Measurements from ENCODE around the gene GAL3ST2.
"Not testable (repeated sequence)": the region's sequence is repeated elsewhere in the genome, so short reads cannot be mapped to it uniquely, and the experiment has no call there.

GAL3ST2 gene

GRCh38 chr2:241816431-241817121 lies 40.0 kb downstream of the GAL3ST2 start:
- Histone ChIP-seq H3K27me3 (ENCODE audit: control insufficient read depth, insufficient read depth, low read length) (no peaks in the 10 kb centered on the region), H3K4me1 (ENCODE audit: control insufficient read depth, insufficient read depth, low read length) (peaks cover 2% of the 10 kb centered on the region; the same call in 1 of the 2 replicates), H3K4me3 (ENCODE audit: low read length) (no peak overlapping the region), H3K27ac (ENCODE audit: low read length) (no peak overlapping the region), H3K36me3 (ENCODE audit: control insufficient read depth, insufficient read depth, low read length) (no peaks in the 10 kb centered on the region; the same call in 1 of the 2 replicates), H3K9me3 (ENCODE audit: control insufficient read depth, insufficient read depth, low read length) (no peaks in the 10 kb centered on the region)
- no peak for DNase-seq (ENCODE audit: low read depth, low spot score)
- WGBS (ENCODE audit: insufficient coverage, insufficient read length) = no CpG with 5 or more reads among the region's 33 CpGs

GRCh38 chr2:241817126-241817820 lies 40.7 kb downstream of the GAL3ST2 start:
- Histone ChIP-seq H3K4me3 (ENCODE audit: low read length) (no peak overlapping the region), H3K9me3 (ENCODE audit: control insufficient read depth, insufficient read depth, low read length) (no peaks in the 10 kb centered on the region), H3K27me3 (ENCODE audit: control insufficient read depth, insufficient read depth, low read length) (no peaks in the 10 kb centered on the region), H3K36me3 (ENCODE audit: control insufficient read depth, insufficient read depth, low read length) (no peaks in the 10 kb centered on the region; the same call in 1 of the 2 replicates), H3K4me1 (ENCODE audit: control insufficient read depth, insufficient read depth, low read length) (peaks cover 2% of the 10 kb centered on the region; the same call in 1 of the 2 replicates), H3K27ac (ENCODE audit: low read length) (no peak overlapping the region)
- no peak for DNase-seq (ENCODE audit: low read depth, low spot score)
- WGBS (ENCODE audit: insufficient coverage, insufficient read length) = no CpG with 5 or more reads among the region's 16 CpGs

DNA sequence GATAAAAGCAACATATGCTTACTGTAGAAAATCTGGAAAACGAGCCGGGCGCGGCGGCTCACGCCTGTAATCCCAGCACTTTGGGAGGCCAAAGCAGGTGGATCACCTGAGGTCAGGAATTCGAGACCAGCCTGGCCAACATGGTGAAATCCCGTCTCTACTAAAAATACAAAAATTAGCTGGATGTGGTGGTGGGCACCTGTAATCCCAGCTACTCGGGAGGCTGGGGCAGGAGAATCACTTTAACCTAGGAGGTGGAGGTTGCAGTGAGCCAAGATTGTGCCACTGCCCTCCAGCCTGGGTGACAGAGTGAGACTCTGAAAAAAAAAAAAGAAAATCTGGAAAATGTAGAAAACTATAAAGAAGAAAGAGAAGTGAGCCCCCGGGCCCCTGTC lies 41.2 kb downstream of the GAL3ST2 start:
- no CpG with 5 or more reads among the region's 10 CpGs for WGBS (ENCODE audit: insufficient coverage, insufficient read length)
- H3K4me1 ChIP-seq (ENCODE audit: control insufficient read depth, insufficient read depth, low read length); H3K9me3 ChIP-seq (ENCODE audit: control insufficient read depth, insufficient read depth, low read length); H3K36me3 ChIP-seq (ENCODE audit: control insufficient read depth, insufficient read depth, low read length); H3K4me3 ChIP-seq (ENCODE audit: low read length); DNase-seq (ENCODE audit: low read depth, low spot score); H3K27ac ChIP-seq (ENCODE audit: low read length); H3K27me3 ChIP-seq (ENCODE audit: control insufficient read depth, insufficient read depth, low read length): not testable (repeated sequence)

- Histone ChIP-seq H3K27ac (ENCODE audit: low read length) (no peak overlapping the region), H3K4me3 (ENCODE audit: low read length) (no peak overlapping the region), H3K9me3 (ENCODE audit: control insufficient read depth, insufficient read depth, low read length) (no peaks in the 10 kb centered on the region), H3K4me1 (ENCODE audit: control insufficient read depth, insufficient read depth, low read length) (peaks cover 2% of the 10 kb centered on the region; the same call in 1 of the 2 replicates), H3K27me3 (ENCODE audit: control insufficient read depth, insufficient read depth, low read length) (no peaks in the 10 kb centered on the region), H3K36me3 (ENCODE audit: control insufficient read depth, insufficient read depth, low read length) (no peaks in the 10 kb centered on the region; the same call in 1 of the 2 replicates)
- WGBS (ENCODE audit: insufficient coverage, insufficient read length) = no CpG with 5 or more reads among the region's 25 CpGs
- DNase-seq (ENCODE audit: low read depth, low spot score) = no peak
These were observed 41.8 kb downstream of the GAL3ST2 start for GRCh38 chr2:241818229-241818942.

DNA sequence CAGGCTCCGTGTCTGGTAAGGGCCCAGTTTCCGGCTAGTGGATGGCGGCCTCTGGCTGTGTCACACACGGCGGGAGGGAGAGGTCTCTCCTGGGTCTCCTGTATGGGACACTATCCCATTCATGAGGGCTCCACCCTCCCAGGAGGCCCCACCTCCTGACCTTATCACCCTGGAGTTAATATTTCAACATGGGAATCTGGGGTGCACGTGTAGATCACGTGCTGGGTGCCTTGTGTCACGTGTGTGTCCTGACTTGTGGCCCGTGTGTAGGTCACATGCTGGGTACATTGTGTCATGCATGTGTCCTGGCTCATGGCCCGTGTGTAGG lies 42.3 kb downstream of the GAL3ST2 start:
- H3K27ac ChIP-seq (ENCODE audit: low read length) = no peak overlapping the region
- H3K36me3 ChIP-seq (ENCODE audit: control insufficient read depth, insufficient read depth, low read length) = no peaks in the 10 kb centered on the region; the same call in 1 of the 2 replicates
- no peak overlapping the region for H3K4me3 ChIP-seq (ENCODE audit: low read length)
- no CpG with 5 or more reads among the region's 10 CpGs for WGBS (ENCODE audit: insufficient coverage, insufficient read length)
- H3K27me3 ChIP-seq (ENCODE audit: control insufficient read depth, insufficient read depth, low read length) = no peaks in the 10 kb centered on the region
- no peak for DNase-seq (ENCODE audit: low read depth, low spot score)
- peaks cover 2% of the 10 kb centered on the region; the same call in 1 of the 2 replicates for H3K4me1 ChIP-seq (ENCODE audit: control insufficient read depth, insufficient read depth, low read length)
- H3K9me3 ChIP-seq (ENCODE audit: control insufficient read depth, insufficient read depth, low read length) = no peaks in the 10 kb centered on the region

GRCh38 chr2:241819947-241820624 lies 43.5 kb downstream of the GAL3ST2 start:
- not testable (repeated sequence) for H3K27ac ChIP-seq (ENCODE audit: low read length); H3K36me3 ChIP-seq (ENCODE audit: control insufficient read depth, insufficient read depth, low read length); H3K4me3 ChIP-seq (ENCODE audit: low read length); H3K9me3 ChIP-seq (ENCODE audit: control insufficient read depth, insufficient read depth, low read length); H3K27me3 ChIP-seq (ENCODE audit: control insufficient read depth, insufficient read depth, low read length); DNase-seq (ENCODE audit: low read depth, low spot score); H3K4me1 ChIP-seq (ENCODE audit: control insufficient read depth, insufficient read depth, low read length)
- WGBS (ENCODE audit: insufficient coverage, insufficient read length) = no CpG with 5 or more reads among the region's 27 CpGs

DNA sequence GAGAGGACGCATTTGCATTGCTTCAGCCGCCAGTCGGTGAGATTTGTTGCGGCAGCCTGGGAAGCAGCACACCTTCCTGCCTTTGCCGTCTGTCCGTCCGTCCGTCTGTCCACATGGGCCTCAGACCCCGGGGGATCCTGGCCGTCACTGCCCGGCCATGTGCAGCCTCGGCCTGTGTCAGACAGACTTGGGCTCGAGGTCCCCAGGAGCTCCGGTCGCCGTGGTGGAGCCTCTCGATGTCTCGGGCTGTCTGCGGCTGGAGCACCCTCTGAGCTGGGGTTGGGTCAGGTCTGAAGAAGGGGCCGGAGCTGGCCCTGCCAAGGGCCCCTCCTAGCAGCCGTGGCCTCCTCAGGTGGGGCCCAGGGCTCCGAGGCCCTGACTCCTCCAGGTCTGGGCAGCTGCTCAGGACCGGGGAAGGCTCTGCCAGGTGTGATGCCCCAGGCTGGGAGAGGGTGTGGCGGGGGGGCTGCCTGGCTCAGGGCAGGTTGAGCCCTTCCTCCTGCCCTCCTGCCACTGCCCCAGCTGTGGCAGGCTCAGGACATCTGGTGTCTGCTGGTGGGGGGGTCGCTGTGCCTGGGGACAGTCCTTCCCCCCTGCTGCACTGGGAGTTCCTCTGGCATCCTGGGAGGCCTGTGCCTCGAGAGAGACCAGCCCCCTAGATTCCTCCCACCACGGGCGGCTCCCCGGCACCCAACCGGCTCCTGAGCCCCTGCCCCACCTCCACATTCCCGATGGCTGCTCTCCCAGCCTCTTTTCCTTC lies 44.2 kb downstream of the GAL3ST2 start:
- Histone ChIP-seq H3K27ac (ENCODE audit: low read length) (no peak overlapping the region), H3K36me3 (ENCODE audit: control insufficient read depth, insufficient read depth, low read length) (no peaks in the 10 kb centered on the region; the same call in 1 of the 2 replicates), H3K4me1 (ENCODE audit: control insufficient read depth, insufficient read depth, low read length) (peaks cover 2% of the 10 kb centered on the region; the same call in 1 of the 2 replicates), H3K9me3 (ENCODE audit: control insufficient read depth, insufficient read depth, low read length) (no peaks in the 10 kb centered on the region), H3K4me3 (ENCODE audit: low read length) (no peak overlapping the region), H3K27me3 (ENCODE audit: control insufficient read depth, insufficient read depth, low read length) (no peaks in the 10 kb centered on the region)
- WGBS (ENCODE audit: insufficient coverage, insufficient read length) = no CpG with 5 or more reads among the region's 31 CpGs
- no peak for DNase-seq (ENCODE audit: low read depth, low spot score)

DNA sequence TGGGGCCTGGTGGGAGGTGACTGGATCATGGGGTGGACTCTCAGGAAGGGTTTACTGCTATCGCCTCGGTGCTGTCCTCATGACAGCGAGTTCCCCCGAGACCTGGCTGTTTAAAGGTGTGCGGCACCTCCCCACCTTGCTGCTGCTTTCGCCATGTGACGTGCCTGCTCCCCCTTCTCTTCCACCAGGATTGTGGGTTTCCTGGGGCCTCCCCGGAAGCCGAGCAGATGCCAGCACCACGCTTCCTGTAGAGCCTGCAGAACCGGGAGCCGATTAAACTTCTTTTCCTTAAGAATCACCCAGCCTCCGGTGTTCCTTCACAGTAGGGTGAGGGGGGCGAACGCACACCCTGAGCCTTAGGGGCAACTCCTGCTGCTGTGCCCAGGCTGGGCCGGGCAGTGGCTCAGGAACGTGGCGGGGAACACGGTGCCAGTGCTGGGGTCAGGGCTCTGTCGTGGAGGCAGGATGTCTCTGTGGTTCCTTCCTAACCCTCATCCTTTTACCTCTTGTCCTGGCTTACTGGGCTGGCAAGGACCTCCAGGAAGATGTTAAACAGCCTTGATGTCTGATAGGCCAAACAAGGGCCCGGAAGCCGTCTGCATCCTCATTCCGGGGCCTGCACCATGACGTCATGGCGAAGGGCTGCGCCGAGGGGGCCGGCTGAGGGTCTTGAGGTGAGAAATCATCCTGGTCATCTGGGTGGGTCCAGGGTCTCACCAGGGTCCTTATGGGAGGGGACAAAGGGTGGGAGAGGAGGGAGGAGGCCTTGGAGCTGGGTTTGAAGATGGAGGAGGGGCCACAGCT lies 45.0 kb downstream of the GAL3ST2 start:
- no peaks in the 10 kb centered on the region for H3K27me3 ChIP-seq (ENCODE audit: control insufficient read depth, insufficient read depth, low read length)
- DNase-seq (ENCODE audit: low read depth, low spot score) = no peak
- H3K27ac ChIP-seq (ENCODE audit: low read length) = no peak overlapping the region
- no CpG with 5 or more reads among the region's 28 CpGs for WGBS (ENCODE audit: insufficient coverage, insufficient read length)
- H3K4me1 ChIP-seq (ENCODE audit: control insufficient read depth, insufficient read depth, low read length) = 0 out of 2 replicates have a peak, but pooled peaks cover 2% of the 10 kb centered on the region
- no peak overlapping the region for H3K4me3 ChIP-seq (ENCODE audit: low read length)
- H3K9me3 ChIP-seq (ENCODE audit: control insufficient read depth, insufficient read depth, low read length) = no peaks in the 10 kb centered on the region
- H3K36me3 ChIP-seq (ENCODE audit: control insufficient read depth, insufficient read depth, low read length) = no peaks in the 10 kb centered on the region; the same call in 1 of the 2 replicates

DNA sequence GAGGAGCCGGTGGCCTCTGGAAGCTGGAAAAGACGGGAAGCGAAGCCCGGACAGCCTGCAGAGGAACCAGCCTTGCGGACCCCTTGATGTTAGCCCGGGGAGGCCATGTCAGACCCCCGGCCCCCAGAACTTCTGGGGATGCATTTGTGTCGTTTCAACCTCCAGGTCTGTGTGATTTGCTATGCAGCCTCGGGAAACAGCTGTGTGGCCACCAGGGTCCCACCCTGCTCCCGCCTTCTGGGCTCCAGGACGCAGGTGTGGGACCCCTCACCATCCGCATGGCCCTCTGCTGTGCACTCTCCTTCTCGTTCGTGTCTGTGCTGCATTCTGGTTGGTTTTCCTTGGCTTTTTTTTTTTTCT lies 45.6 kb downstream of the GAL3ST2 start:
- Histone ChIP-seq H3K27me3 (ENCODE audit: control insufficient read depth, insufficient read depth, low read length) (no peaks in the 10 kb centered on the region), H3K9me3 (ENCODE audit: control insufficient read depth, insufficient read depth, low read length) (no peaks in the 10 kb centered on the region), H3K27ac (ENCODE audit: low read length) (no peak overlapping the region), H3K36me3 (ENCODE audit: control insufficient read depth, insufficient read depth, low read length) (no peaks in the 10 kb centered on the region; the same call in 1 of the 2 replicates), H3K4me3 (ENCODE audit: low read length) (no peak overlapping the region), H3K4me1 (ENCODE audit: control insufficient read depth, insufficient read depth, low read length) (0 out of 2 replicates have a peak, but pooled peaks cover 2% of the 10 kb centered on the region)
- DNase-seq (ENCODE audit: low read depth, low spot score) = no peak
- no CpG with 5 or more reads among the region's 14 CpGs for WGBS (ENCODE audit: insufficient coverage, insufficient read length)

Data from iPS DF 6.9 (cell line).